Endothelial cell (in vitro differentiated cells): Measurements from ENCODE around the gene EPHA4. TPM values are rescaled to one million over a fixed set of nuclear protein-coding genes. Genes with fewer than 3 reads are reported as not detected.

Experiments used
- DNase-seq: peaks from one replicate; pipeline ENCODE4 v3.0.0; 2021; ENCODE audit warnings: low spot score
- H3K27ac Mint-ChIP-seq: one replicate; pipeline ENCODE4 v1.8.0; 2021; ENCODE audit warnings: mixed read lengths, inconsistent platforms; ENCODE audit not compliant: unreplicated experiment
- H3K27me3 Mint-ChIP-seq: one replicate; pipeline ENCODE4 v1.8.0; 2021; ENCODE audit warnings: mild to moderate bottlenecking, moderate library complexity, mixed read lengths, inconsistent platforms; ENCODE audit not compliant: unreplicated experiment
- H3K36me3 Mint-ChIP-seq: one replicate; pipeline ENCODE4 v1.8.0; 2021; ENCODE audit warnings: mild to moderate bottlenecking, low read depth, mixed read lengths, inconsistent platforms; ENCODE audit not compliant: unreplicated experiment
- H3K4me1 Mint-ChIP-seq: one replicate; pipeline ENCODE4 v1.8.0; 2021; ENCODE audit warnings: mild to moderate bottlenecking, mixed read lengths, inconsistent platforms; ENCODE audit not compliant: unreplicated experiment
- H3K4me3 Mint-ChIP-seq: one replicate; pipeline ENCODE4 v1.8.0; 2021; ENCODE audit warnings: mild to moderate bottlenecking, mixed read lengths, inconsistent platforms; ENCODE audit not compliant: unreplicated experiment
- H3K9me3 Mint-ChIP-seq: one replicate; pipeline ENCODE4 v1.8.0; 2021; ENCODE audit warnings: mixed read lengths, inconsistent platforms; ENCODE audit not compliant: unreplicated experiment
- CTCF ChIP-seq: fragments of 200-600 bp; sonication (generic); IDR thresholded peaks from one replicate; pipeline ENCODE4 v1.5.0; 2021; ENCODE audit warnings: antibody characterized with exemption; ENCODE audit not compliant: unreplicated experiment
- total RNA-seq: library from RNA; stranded (reverse); fragmentation: NEBNext Ultra II Directional; extraction: Animal tissue kit (Norgen Biotek cat#: 25700); gene quantifications from one replicate; pipeline ENCODE4 v1.2.1, GENCODE V29; 2021; ENCODE audit not compliant: unreplicated experiment

Gene EPHA4
- total RNA-seq, 1 donor from 2014 or later, result 62.0 TPM

GRCh38 chr2:221449406-221449805 lies 122.7 kb downstream of the EPHA4 start:
- peaks cover 5% of the 10 kb centered on the region for H3K4me1 Mint-ChIP-seq
- H3K36me3 Mint-ChIP-seq, result peaks cover 22% of the 10 kb centered on the region
- H3K9me3 Mint-ChIP-seq, result no peaks in the 10 kb centered on the region
- no peak for DNase-seq
- no peak for TF ChIP-seq CTCF
- no peak overlapping the region for H3K27ac Mint-ChIP-seq
- H3K4me3 Mint-ChIP-seq, result no peak overlapping the region
- H3K27me3 Mint-ChIP-seq, result peaks cover 2% of the 10 kb centered on the region

- Mint-ChIP-seq H3K36me3 (peaks cover 22% of the 10 kb centered on the region), H3K9me3 (no peaks in the 10 kb centered on the region), H3K27ac (no peak overlapping the region), H3K27me3 (peaks cover 2% of the 10 kb centered on the region), H3K4me1 (peaks cover 5% of the 10 kb centered on the region), H3K4me3 (no peak overlapping the region)
- no peak for TF ChIP-seq CTCF
- DNase-seq, result no peak
These were observed 123.2 kb downstream of the EPHA4 start for GRCh38 chr2:221448844-221449390.

- no peak for TF ChIP-seq CTCF
- Mint-ChIP-seq H3K27me3 (peaks cover 2% of the 10 kb centered on the region), H3K4me3 (no peak overlapping the region), H3K27ac (no peak overlapping the region), H3K4me1 (peaks cover 5% of the 10 kb centered on the region), H3K36me3 (peaks cover 25% of the 10 kb centered on the region), H3K9me3 (no peaks in the 10 kb centered on the region)
- no peak for DNase-seq
These were observed 123.9 kb downstream of the EPHA4 start for GRCh38 chr2:221448057-221448843.

GRCh38 chr2:221447310-221447709 lies 124.8 kb downstream of the EPHA4 start:
- H3K9me3 Mint-ChIP-seq, result no peaks in the 10 kb centered on the region
- no peak overlapping the region for H3K4me3 Mint-ChIP-seq
- no peak overlapping the region for H3K27ac Mint-ChIP-seq
- H3K4me1 Mint-ChIP-seq, result peaks cover 5% of the 10 kb centered on the region
- peaks cover 2% of the 10 kb centered on the region for H3K27me3 Mint-ChIP-seq
- no peak for TF ChIP-seq CTCF
- DNase-seq, result no peak
- H3K36me3 Mint-ChIP-seq, result peaks cover 33% of the 10 kb centered on the region

GRCh38 chr2:221446140-221446539 lies 126.0 kb downstream of the EPHA4 start:
- DNase-seq, result no peak
- Mint-ChIP-seq H3K4me3 (no peak overlapping the region), H3K27ac (no peak overlapping the region), H3K4me1 (peaks cover 5% of the 10 kb centered on the region), H3K9me3 (no peaks in the 10 kb centered on the region), H3K36me3 (peaks cover 44% of the 10 kb centered on the region), H3K27me3 (peaks cover 2% of the 10 kb centered on the region)
- no peak for TF ChIP-seq CTCF
